Astrocyte (in vitro differentiated cells and primary cell): ENCODE measurements around the gene ICA1.

Experiments
- CTCF ChIP-seq: IDR thresholded peaks from 2 replicates; pipeline ENCODE4 v1.5.1; 2011; ENCODE audit warnings: low read depth, mild to moderate bottlenecking, inconsistent platforms, low read length, moderate library complexity; ENCODE audit not compliant: insufficient read depth
- EZH2 ChIP-seq: IDR thresholded peaks from 2 replicates; pipeline ENCODE4 v1.6.1; 2012; ENCODE audit warnings: mild to moderate bottlenecking, low read length, inconsistent platforms; ENCODE audit not compliant: insufficient read depth

- TF ChIP-seq CTCF (no peak), EZH2 (no peak)
These were observed 3.2 kb downstream of the ICA1 start for GRCh38 chr7:8258734-8259133.
